ENCODE data around the gene INPP5A.

- TF ChIP-seq RAD21 (IDR thresholded peaks at IDR 0.05; ENCODE audit: low read depth) (no peak), YY1 (IDR thresholded peaks at IDR 0.05; ENCODE audit: low read depth) (no peak), EP300 (IDR thresholded peaks at IDR 0.05; ENCODE audit: borderline replicate concordance) (no peak), TAF1 (IDR thresholded peaks at IDR 0.05; ENCODE audit: low read depth) (no peak), CREB1 (IDR thresholded peaks at IDR 0.05; ENCODE audit: low read depth) (no peak), TCF12 (IDR thresholded peaks at IDR 0.05; ENCODE audit: low read depth) (no peak), CEBPB (IDR thresholded peaks at IDR 0.05) (no peak)
- TF ChIP-seq, protein P1, sequence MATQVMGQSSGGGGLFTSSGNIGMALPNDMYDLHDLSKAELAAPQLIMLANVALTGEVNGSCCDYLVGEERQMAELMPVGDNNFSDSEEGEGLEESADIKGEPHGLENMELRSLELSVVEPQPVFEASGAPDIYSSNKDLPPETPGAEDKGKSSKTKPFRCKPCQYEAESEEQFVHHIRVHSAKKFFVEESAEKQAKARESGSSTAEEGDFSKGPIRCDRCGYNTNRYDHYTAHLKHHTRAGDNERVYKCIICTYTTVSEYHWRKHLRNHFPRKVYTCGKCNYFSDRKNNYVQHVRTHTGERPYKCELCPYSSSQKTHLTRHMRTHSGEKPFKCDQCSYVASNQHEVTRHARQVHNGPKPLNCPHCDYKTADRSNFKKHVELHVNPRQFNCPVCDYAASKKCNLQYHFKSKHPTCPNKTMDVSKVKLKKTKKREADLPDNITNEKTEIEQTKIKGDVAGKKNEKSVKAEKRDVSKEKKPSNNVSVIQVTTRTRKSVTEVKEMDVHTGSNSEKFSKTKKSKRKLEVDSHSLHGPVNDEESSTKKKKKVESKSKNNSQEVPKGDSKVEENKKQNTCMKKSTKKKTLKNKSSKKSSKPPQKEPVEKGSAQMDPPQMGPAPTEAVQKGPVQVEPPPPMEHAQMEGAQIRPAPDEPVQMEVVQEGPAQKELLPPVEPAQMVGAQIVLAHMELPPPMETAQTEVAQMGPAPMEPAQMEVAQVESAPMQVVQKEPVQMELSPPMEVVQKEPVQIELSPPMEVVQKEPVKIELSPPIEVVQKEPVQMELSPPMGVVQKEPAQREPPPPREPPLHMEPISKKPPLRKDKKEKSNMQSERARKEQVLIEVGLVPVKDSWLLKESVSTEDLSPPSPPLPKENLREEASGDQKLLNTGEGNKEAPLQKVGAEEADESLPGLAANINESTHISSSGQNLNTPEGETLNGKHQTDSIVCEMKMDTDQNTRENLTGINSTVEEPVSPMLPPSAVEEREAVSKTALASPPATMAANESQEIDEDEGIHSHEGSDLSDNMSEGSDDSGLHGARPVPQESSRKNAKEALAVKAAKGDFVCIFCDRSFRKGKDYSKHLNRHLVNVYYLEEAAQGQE (IDR thresholded peaks at IDR 0.05; ENCODE audit: low read depth) = no peak
Measured at GRCh38 chr10:132690401-132690800, 152.8 kb downstream of the INPP5A start.
